Mucosa of descending colon (tissue), 3 donors: ENCODE data around the gene ZNF480. TPM values are rescaled to one million over a fixed set of nuclear protein-coding genes. Genes with fewer than 3 reads are reported as not detected.
"Not testable (repeated sequence)": the region's sequence is repeated elsewhere in the genome, so short reads cannot be mapped to it uniquely, and the experiment has no call there.

Experiments
- ATAC-seq: fragments of 200-7000 bp; cut with Tn5 transposase; one replicate; pipeline ENCODE4 v1.9.1; 2020; ENCODE audit warnings: mild to moderate bottlenecking, moderate library complexity
- DNase-seq, 3 donors: peaks; one replicate each; pipeline ENCODE4 v3.0.0-alpha.2; 2020
- H3K36me3 ChIP-seq: fragments of 200-600 bp; one replicate; pipeline ENCODE4 v1.8.0; 2021; ENCODE audit warnings: low read depth, mild to moderate bottlenecking
- H3K4me1 ChIP-seq: fragments of 200-600 bp; one replicate; pipeline ENCODE4 v1.8.0; 2021; ENCODE audit warnings: low read depth, mild to moderate bottlenecking
- H3K4me3 ChIP-seq: fragments of 200-600 bp; one replicate; pipeline ENCODE4 v1.8.0; 2021; ENCODE audit warnings: mild to moderate bottlenecking
- H3K9me3 ChIP-seq: fragments of 200-600 bp; one replicate; pipeline ENCODE4 v1.8.0; 2021; ENCODE audit warnings: mild to moderate bottlenecking
- CTCF ChIP-seq: fragments of 200-600 bp; IDR thresholded peaks from one replicate; pipeline ENCODE4 v1.8.0; 2022; ENCODE audit warnings: antibody characterized with exemption, mild to moderate bottlenecking
- intact Hi-C, 2 donors: fragments of 100-400 bp; cut with DNase I in 1 of 2; cut with micrococcal nuclease in 1 of 2; formaldehyde crosslinking; loops; one replicate each; pipeline versions ENCODE4 v1.11.0 to v1.11.1; 2022; cut with DNase I, micrococcal nuclease
- long read RNA-seq, 2 donors: library from polyadenylated mRNA; unstranded; transcript quantifications; one replicate each; pipeline ENCODE4 v2.0.0, GENCODE V29; 2019 to 2021
- total RNA-seq, 3 donors: library from RNA; stranded (reverse); fragmentation: NEBNext Ultra II Directional in 2 of 3; extraction: Animal tissue kit (Norgen Biotek cat#: 25700) in 2 of 3; gene quantifications; one replicate each; pipeline versions ENCODE4 v1.2.1 to v1.2.4, GENCODE V29; 2021 to 2023
- donor health status: DM: no; HTN: no; CAD: no; lungs with moderate emphysema.
- donor health status: DM: no; HTN: no; CAD: no.
- donor health status: DM: no; HTN: yes; CAD: no.

ZNF480 gene
- 10 to 100 TPM; 12.8 to 16.9 (median 15.0) TPM for total RNA-seq
- long read RNA-seq, donor 1, full-length matches to known transcripts, result 3 of 4 reads
- long read RNA-seq, donor 1, partial matches to known transcripts, result 0 of 4 reads
- long read RNA-seq, donor 1, other reads (novel, unspliced or antisense), result 1 of 4 reads
- long read RNA-seq, donor 2, full-length matches to known transcripts, result 3 of 3 reads
- long read RNA-seq, donor 2, partial matches to known transcripts, result 0 of 3 reads
- long read RNA-seq, donor 2, other reads (novel, unspliced or antisense), result 0 of 3 reads

DNA sequence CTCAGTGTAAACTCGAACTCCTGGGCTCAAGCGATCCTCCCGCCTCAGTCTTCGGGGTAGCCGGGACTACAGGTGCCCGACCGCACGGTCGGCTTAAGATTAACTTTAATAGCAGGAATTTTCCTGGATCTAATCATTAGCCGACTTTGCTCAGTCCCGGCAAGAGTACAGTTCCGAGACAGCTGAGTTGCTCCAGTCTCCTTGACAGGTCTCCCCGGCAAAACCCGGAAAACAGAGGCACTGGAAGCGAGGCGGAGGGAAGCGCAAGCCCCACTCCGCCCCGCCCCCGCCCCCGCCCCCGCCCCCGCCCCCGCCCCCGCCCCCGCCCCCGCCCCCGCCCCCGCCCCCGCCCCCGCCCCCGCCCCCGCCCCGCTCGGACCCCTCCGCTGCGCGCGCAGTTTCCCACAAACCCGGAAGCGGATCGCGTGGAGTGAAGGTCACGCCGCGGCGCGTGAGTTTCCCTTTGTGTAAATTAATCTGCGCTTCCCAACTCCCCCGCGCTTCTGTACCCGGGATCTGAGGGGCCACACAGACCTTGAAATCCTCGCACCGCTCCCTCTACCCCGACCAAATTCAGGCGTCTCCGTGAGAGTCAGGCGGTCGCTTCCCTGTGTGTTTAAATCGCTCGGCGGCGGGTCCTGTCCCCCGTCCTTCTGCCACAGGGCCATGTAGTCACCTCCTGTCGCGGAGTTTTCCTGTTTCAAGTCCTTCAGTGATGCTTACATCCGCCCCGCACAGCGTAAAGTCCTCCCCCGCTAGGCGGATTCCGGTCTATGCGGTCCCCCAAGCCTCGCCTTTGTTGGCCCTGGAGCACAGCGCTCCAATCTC is at the start of gene ZNF480:
ZNF480 (plus strand) TSS at position 397 of the 828 bp plus-strand sequence. CDS start 3,244 bp downstream, outside the sequence.
- TF ChIP-seq CTCF, result no peak
- peaks cover 8% of the 10 kb centered on the region for H3K4me1 ChIP-seq
- intact Hi-C loops, result no loop called here
- H3K36me3 ChIP-seq, result peaks cover 8% of the 10 kb centered on the region
- peak within 1 kb of the TSS; percentile 67 for H3K4me3 ChIP-seq
- ATAC-seq, result peak; percentile 90
- peaks cover 18% of the 10 kb centered on the region for H3K9me3 ChIP-seq
- peak; percentile 88 to 91 (median 90) for DNase-seq

GRCh38 chr19:52248241-52248640 is 48.7 kb upstream of the ZNF480 start:
- DNase-seq, result peak in 2 of 3 donors; percentile 66 to 86
- no peak for TF ChIP-seq CTCF
- peak; percentile 62 for ATAC-seq
- Histone ChIP-seq H3K4me1 (no peaks in the 10 kb centered on the region), H3K4me3 (no peak overlapping the region), H3K36me3 (no peaks in the 10 kb centered on the region), H3K9me3 (peaks cover 3% of the 10 kb centered on the region)
- intact Hi-C loops, result no loop called here

GRCh38 chr19:52258426-52258825 is 38.5 kb upstream of the ZNF480 start:
- DNase-seq (no peak), ATAC-seq (no peak)
- Histone ChIP-seq H3K9me3 (no peaks in the 10 kb centered on the region), H3K4me3 (no peak overlapping the region), H3K36me3 (no peaks in the 10 kb centered on the region), H3K4me1 (no peaks in the 10 kb centered on the region)
- intact Hi-C loops, result no loop called here
- TF ChIP-seq CTCF, result no peak

DNA sequence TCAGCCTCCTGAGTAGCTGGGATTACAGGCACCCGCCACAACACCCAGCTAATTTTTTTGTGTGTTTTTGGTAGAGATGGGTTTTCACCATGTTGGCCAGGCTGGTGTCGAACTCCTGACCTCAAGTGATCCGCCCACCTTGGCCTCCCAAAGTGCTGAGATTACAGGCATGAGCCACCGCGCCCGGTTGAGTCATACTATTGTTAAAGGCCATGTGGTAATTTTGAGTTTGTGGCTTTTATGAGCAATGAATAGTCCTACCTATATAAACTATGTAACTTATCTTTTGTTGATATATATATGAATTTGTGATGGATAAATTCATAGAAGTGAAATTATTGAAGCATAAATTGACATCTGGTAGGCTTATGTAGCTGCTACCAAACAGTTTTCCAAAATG is 31.4 kb upstream of the ZNF480 start:
- intact Hi-C loops, H3K4me1 ChIP-seq, H3K4me3 ChIP-seq, ATAC-seq, H3K9me3 ChIP-seq, H3K36me3 ChIP-seq, DNase-seq: not testable (repeated sequence)

DNA sequence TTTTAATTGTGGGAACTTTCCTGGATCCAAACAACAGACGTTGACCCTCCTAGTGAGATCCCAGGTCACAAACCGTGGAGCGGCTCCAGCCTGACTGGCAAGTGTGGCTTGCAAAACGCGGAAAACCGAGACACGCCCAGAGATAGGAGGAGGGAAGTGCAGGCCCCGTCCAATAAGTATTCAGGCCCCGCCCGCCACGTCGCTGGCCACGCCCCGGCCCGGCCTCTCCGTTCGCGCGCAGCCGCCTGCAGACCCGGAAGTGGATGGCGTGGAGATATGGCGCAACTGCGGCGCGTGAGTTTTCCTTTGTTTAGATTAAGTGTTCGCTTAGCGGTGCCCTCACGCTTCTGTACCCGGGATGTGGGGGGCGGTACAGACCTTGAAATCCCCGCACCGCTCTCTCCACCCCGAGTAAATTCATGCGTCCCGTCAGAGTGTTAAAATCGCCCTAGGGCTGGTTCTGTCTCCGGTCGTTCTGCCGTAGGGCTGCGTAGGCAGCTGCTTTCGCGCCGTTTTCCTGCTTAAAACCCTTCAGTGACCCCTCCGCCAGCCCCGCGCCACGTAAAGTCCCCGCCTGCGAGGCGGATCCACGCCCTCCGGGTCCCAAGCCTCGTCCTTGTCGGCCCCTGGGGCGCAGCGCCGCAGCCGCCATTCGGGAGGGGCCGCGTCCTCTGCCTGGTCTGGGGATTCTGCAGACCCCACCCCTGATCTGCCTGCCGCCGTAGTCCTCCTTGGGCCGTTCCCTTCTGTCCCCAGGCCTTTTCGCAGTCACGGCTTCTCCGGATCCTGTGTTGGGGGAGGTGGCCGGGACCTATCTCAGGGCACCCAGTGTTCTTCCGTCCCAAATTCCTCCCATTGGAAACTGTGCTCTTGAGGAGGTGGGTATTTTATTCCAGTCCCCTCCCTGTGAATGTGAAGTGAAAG is 27.4 kb upstream of the ZNF480 start, which contains the start of gene ZNF766:
ZNF766 (plus strand) TSS at position 250 of the 924 bp plus-strand sequence; CDS start at position 277, 27 bp downstream.
- peaks cover 7% of the 10 kb centered on the region for H3K4me1 ChIP-seq
- ATAC-seq (peak; percentile 100), DNase-seq (peak; percentile 98 to 99 (median 99))
- no peak for TF ChIP-seq CTCF
- intact Hi-C loops, result no loop called here
- H3K4me3 ChIP-seq, result peak within 1 kb of the TSS; percentile 94
- H3K9me3 ChIP-seq, result peaks cover 11% of the 10 kb centered on the region
- H3K36me3 ChIP-seq, result no peaks in the 10 kb centered on the region
